ENCODE results near the gene TSHZ2. TPM values are rescaled to one million over a fixed set of nuclear protein-coding genes. Genes with fewer than 3 reads are reported as not detected.

The TSHZ2 gene
- total and polyA plus RNA-seq, 2 experiments from 2014 or later, result 1.1 to 5.2 TPM

- Histone ChIP-seq H3K27ac (no peak overlapping the region), H3K4me3 (no peak overlapping the region), H3K27me3 (no peaks in the 10 kb centered on the region), H3K4me1 (ENCODE audit: insufficient read depth) (no peaks in the 10 kb centered on the region), H2AFZ (no peak overlapping the region), H4K20me1 (ENCODE audit: insufficient read depth, poor library complexity, severe bottlenecking) (no peaks in the 10 kb centered on the region), H3K9me2 (replicated peaks; ENCODE audit: insufficient read depth) (no peaks in the 10 kb centered on the region), H3K9me3 (ENCODE audit: low read depth) (no peaks in the 10 kb centered on the region), H3K4me2 (no peak overlapping the region), H3K36me3 (replicated peaks; ENCODE audit: insufficient read depth, low read depth) (no peaks in the 10 kb centered on the region), H3K79me2 (no peaks in the 10 kb centered on the region)
- WGBS (ENCODE audit: low lambda C conversion rate, missing lambda C conversion rate), result 67% methylated on average over 2 of the region's 2 CpGs
- DNase-seq (ENCODE audit: low spot score), result no peak
- no peak for TF ChIP-seq EZH2 (IDR thresholded peaks at IDR 0.05; ENCODE audit: borderline replicate concordance)
- no peak for TF ChIP-seq EZH2phosphoT487 (IDR thresholded peaks at IDR 0.05; ENCODE audit: low read depth, severe bottlenecking, unreplicated experiment)
- no peak for TF ChIP-seq CTCF (IDR thresholded peaks at IDR 0.05; ENCODE audit: poor library complexity)
Measured at GRCh38 chr20:53244711-53245110, 272.6 kb downstream of the TSHZ2 start.

- no peak overlapping the region for H3K27ac ChIP-seq
- 92% methylated on average over 1 of the region's 1 CpG for WGBS (ENCODE audit: low lambda C conversion rate, missing lambda C conversion rate)
Measured at GRCh38 chr20:53245574-53245973, 273.4 kb downstream of the TSHZ2 start.

GRCh38 chr20:53247468-53248103 lies 275.4 kb downstream of the TSHZ2 start:
- H3K4me1 ChIP-seq (ENCODE audit: insufficient read depth), result no peaks in the 10 kb centered on the region
- no peaks in the 10 kb centered on the region for H3K79me2 ChIP-seq
- no peak overlapping the region for H3K4me2 ChIP-seq
- H3K36me3 ChIP-seq (replicated peaks; ENCODE audit: insufficient read depth, low read depth), result no peaks in the 10 kb centered on the region
- no peaks in the 10 kb centered on the region for H3K9me2 ChIP-seq (replicated peaks; ENCODE audit: insufficient read depth)
- no peaks in the 10 kb centered on the region for H4K20me1 ChIP-seq (ENCODE audit: insufficient read depth, poor library complexity, severe bottlenecking)
- no peaks in the 10 kb centered on the region for H3K27me3 ChIP-seq
- TF ChIP-seq EZH2 (IDR thresholded peaks at IDR 0.05; ENCODE audit: borderline replicate concordance), result no peak
- no peak for TF ChIP-seq CTCF (IDR thresholded peaks at IDR 0.05; ENCODE audit: poor library complexity)
- TF ChIP-seq EZH2phosphoT487 (IDR thresholded peaks at IDR 0.05; ENCODE audit: low read depth, severe bottlenecking, unreplicated experiment), result no peak
- no peaks in the 10 kb centered on the region for H3K9me3 ChIP-seq (ENCODE audit: low read depth)
- no peak overlapping the region for H3K27ac ChIP-seq
- H3K4me3 ChIP-seq, result no peak overlapping the region
- H2AFZ ChIP-seq, result no peak overlapping the region
- 94% methylated on average over 9 of the region's 9 CpGs for WGBS (ENCODE audit: low lambda C conversion rate, missing lambda C conversion rate)
- no peak for DNase-seq (ENCODE audit: low spot score)

More at GRCh38 chr20:53245574-53245973, 273.4 kb downstream of the TSHZ2 start:
- Histone ChIP-seq H3K9me2 (replicated peaks; ENCODE audit: insufficient read depth) (no peaks in the 10 kb centered on the region), H3K4me2 (no peak overlapping the region), H3K9me3 (ENCODE audit: low read depth) (no peaks in the 10 kb centered on the region), H3K4me3 (no peak overlapping the region), H2AFZ (no peak overlapping the region), H3K79me2 (no peaks in the 10 kb centered on the region), H3K36me3 (replicated peaks; ENCODE audit: insufficient read depth, low read depth) (no peaks in the 10 kb centered on the region), H3K4me1 (ENCODE audit: insufficient read depth) (no peaks in the 10 kb centered on the region), H4K20me1 (ENCODE audit: insufficient read depth, poor library complexity, severe bottlenecking) (no peaks in the 10 kb centered on the region), H3K27me3 (no peaks in the 10 kb centered on the region)
- no peak for TF ChIP-seq EZH2 (IDR thresholded peaks at IDR 0.05; ENCODE audit: borderline replicate concordance)
- no peak for TF ChIP-seq CTCF (IDR thresholded peaks at IDR 0.05; ENCODE audit: poor library complexity)
- no peak for TF ChIP-seq EZH2phosphoT487 (IDR thresholded peaks at IDR 0.05; ENCODE audit: low read depth, severe bottlenecking, unreplicated experiment)
- no peak for DNase-seq (ENCODE audit: low spot score)
